OCI-LY3 (cell line): ENCODE data around the gene P2RX3.

Experiments
- EZH2phosphoT487 ChIP-seq: fragments of 200-600 bp; shearing (Covaris generic); IDR thresholded peaks from 2 replicates; pipeline ENCODE4 v1.6.1; 2018; ENCODE audit warnings: antibody characterized with exemption, mixed run types, low read depth
- TF ChIP-seq, protein P1 (sequence below): fragments of 200-600, 300-600 bp; sonication (generic); IDR thresholded peaks from 2 replicates; pipeline ENCODE4 v1.5.1; 2014; ENCODE audit warnings: antibody characterized with exemption, low read length, low read depth

DNA sequence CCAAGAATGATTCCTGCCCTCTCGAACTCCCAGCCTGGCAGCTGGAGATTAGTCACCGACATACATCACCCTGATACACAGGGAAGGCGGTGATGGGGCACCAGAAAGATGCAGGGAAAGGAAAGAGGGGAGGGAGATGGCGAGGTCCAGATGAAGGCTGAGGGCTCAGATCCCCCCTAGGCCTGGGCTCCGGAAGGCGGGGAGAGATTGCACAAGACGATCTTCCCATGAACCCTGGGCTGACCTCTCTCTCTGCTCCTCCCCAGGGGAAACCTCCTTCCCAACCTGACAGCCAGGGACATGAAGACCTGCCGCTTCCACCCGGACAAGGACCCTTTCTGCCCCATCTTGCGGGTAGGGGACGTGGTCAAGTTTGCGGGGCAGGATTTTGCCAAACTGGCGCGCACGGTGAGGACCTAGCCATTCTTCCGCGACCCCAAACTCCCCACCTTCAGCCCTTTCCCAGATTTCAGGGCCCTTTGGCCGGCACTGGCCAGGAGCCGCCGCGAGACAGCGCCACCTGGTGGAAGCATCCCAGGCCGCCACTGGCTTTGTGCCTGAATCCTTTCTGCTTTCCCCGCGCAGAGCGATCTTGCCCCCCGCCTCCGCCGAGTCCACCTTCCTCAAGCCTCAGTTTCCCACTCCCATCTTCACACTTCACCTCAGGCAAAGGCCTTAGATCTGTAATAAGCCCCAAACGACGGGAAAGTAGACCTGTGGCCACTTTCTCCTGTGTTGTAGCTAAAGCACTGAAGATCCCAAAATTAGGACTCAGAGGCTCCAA, 11.5 kb downstream of the P2RX3 start:
- TF ChIP-seq, protein P1, sequence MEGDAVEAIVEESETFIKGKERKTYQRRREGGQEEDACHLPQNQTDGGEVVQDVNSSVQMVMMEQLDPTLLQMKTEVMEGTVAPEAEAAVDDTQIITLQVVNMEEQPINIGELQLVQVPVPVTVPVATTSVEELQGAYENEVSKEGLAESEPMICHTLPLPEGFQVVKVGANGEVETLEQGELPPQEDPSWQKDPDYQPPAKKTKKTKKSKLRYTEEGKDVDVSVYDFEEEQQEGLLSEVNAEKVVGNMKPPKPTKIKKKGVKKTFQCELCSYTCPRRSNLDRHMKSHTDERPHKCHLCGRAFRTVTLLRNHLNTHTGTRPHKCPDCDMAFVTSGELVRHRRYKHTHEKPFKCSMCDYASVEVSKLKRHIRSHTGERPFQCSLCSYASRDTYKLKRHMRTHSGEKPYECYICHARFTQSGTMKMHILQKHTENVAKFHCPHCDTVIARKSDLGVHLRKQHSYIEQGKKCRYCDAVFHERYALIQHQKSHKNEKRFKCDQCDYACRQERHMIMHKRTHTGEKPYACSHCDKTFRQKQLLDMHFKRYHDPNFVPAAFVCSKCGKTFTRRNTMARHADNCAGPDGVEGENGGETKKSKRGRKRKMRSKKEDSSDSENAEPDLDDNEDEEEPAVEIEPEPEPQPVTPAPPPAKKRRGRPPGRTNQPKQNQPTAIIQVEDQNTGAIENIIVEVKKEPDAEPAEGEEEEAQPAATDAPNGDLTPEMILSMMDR = peak; percentile 75
- TF ChIP-seq EZH2phosphoT487 = no peak
